NOMO-1 treated with dmso at 0.1 percent for 144 hours (cell line): ENCODE measurements around the gene SKIL.
"Not testable (repeated sequence)": the region's sequence is repeated elsewhere in the genome, so short reads cannot be mapped to it uniquely, and the experiment has no call there.

Experiments used
- DNase-seq: peaks from one replicate; lab custom pipeline; 2025; ENCODE audit not compliant: unreplicated experiment; lab: John Stamatoyannopoulos, UW

SKIL gene, protein sequence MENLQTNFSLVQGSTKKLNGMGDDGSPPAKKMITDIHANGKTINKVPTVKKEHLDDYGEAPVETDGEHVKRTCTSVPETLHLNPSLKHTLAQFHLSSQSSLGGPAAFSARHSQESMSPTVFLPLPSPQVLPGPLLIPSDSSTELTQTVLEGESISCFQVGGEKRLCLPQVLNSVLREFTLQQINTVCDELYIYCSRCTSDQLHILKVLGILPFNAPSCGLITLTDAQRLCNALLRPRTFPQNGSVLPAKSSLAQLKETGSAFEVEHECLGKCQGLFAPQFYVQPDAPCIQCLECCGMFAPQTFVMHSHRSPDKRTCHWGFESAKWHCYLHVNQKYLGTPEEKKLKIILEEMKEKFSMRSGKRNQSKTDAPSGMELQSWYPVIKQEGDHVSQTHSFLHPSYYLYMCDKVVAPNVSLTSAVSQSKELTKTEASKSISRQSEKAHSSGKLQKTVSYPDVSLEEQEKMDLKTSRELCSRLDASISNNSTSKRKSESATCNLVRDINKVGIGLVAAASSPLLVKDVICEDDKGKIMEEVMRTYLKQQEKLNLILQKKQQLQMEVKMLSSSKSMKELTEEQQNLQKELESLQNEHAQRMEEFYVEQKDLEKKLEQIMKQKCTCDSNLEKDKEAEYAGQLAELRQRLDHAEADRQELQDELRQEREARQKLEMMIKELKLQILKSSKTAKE

DNA sequence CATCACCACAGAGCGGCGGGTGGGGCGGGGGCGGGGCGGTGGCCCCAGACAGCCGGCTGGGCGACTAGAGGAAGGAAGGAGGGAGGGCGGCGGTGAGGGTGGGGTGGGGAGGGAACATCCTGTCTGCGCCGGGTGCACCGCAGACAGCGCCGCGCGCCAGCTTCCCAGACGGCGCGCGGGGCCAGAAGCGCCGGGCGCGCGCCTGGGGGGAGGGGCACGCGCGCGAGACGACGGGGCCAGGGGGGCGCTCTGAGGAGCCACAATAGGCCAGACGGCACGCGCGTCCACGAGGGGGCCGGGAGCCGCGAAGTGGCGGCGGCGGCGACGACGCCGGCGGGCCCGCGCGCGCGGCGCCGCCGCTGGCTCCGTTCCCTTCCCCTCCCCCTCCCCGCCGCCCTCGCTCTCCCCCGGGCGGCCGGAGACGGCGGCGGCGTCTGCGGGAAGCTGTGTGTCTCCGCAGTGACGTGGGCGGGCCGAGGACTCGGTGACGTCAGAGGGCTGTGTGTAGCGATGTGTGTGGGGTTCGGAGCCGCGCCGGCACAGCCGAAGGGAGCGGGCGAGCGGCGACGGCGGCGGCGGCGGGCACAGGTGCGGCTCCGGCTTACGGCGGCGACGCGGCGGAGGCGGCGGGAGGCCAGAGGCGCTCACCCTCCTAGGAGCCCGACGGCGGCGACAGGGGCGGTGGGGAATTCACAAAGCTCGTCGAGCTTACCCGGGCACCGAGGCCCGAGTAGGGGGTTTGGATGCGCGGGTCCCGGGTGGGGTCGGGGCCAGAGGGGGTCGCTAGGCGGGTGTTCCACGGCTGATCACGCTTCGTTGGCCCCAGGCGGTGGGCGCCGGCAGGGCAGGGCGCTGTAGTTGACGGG is at the start of gene SKIL:
TSS of gene SKIL (plus strand) at position 540 of the 866 bp plus-strand sequence. CDS start 2,617 bp downstream, outside the sequence.
- DNase-seq = peak; percentile 99

DNA sequence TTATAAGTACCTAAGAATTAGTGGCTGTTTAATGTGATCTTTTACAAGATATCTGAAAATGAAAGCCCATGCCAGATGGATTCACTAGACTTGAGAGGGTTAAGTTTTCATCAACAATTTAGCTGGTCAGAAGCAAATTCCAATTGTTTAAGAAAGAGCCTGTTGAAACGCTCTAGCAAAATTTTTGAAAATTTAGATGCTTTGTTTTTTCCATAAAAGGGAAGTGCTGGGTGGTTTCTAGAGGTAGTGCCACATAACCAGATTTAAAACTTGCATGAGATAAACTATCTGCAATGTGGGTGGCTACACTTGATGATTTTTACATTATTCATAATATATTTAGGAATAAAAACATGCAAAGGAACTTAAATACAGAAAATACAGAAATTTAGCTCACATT is 48.5 kb upstream of the SKIL start:
- no peak for DNase-seq

DNA sequence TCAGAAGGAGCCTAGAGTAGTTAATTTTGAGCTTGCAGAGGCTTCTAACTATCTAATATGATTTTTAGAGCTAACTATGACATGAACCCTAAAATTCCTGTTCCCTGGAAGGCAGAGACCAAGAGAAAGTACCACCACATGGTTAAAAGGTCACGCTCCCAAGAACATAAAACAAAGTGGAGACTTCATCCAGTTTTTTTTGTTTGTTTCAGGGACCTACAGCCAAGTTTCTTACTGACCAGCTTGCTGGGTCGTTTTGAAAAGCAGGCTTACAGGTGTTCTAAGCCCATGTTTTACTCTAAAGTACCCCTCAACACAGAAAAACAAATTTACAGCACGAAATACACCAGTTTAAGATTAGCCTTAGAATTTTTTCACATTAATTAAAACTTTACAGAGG is 39.6 kb upstream of the SKIL start:
- DNase-seq = no peak

DNA sequence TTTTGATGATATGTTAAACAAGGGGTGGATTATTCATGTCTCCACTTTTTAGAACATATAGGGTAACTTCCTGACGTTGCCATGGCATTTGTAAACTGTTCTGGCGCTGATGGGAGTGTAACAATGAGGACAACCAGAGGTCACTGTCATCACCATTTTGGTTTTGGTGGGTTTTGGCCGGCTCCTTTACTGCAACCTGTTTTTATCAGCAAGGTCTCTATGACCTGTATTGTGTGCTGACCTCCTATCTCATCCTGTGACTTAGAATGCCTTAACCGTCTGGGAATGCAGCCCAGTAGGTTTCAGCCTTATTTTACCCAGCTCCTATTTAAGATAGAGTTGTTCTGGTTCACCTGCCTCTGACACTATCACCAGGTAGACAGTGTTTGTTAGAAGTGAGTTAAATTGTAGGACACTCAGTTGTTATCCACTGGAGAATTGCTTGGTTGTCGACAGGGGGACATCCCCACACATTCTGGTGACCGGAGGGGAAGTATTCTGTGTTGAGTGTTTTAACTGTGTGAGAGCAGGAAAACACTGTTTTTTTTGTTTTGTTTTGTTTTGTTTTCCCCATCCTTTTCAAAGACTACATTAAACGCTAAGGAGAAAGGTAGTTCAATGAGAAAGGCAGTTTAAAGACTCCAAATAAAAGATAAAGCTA is 36.9 kb upstream of the SKIL start:
- no peak for DNase-seq

DNA sequence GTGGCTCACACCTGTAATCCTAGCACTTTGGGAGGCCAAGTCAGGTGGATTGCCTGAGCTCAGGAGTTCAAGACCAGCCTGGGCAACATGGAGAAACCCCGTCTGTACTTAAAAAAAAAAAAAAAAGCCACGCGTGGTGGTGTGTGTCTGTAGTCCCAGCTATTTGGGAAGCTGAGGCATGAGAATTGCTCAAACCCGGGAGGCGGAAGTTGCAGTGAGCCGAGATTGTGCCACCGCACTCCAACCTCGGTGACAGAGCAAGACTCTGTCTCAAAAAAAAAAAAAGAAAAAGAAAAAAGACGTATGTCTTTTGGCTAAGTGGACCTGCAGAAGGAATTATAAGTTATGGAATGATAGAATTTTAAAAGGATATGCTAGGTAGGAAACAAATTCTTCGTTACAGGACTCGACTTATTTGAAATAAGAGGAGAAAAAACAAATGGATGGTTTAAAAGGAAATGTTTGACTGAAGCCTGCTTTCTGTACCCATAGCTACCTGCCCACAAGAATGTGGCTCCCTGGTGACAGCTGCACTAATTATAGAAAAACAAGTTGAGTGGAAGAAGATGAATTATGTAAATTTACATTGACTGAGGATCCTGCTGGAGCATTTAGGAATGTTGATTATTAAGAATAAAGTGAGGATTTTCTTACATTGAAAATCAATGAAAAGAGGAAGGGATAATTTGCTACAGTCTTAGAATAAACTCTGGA is 36.0 kb upstream of the SKIL start:
- DNase-seq = no peak

DNA sequence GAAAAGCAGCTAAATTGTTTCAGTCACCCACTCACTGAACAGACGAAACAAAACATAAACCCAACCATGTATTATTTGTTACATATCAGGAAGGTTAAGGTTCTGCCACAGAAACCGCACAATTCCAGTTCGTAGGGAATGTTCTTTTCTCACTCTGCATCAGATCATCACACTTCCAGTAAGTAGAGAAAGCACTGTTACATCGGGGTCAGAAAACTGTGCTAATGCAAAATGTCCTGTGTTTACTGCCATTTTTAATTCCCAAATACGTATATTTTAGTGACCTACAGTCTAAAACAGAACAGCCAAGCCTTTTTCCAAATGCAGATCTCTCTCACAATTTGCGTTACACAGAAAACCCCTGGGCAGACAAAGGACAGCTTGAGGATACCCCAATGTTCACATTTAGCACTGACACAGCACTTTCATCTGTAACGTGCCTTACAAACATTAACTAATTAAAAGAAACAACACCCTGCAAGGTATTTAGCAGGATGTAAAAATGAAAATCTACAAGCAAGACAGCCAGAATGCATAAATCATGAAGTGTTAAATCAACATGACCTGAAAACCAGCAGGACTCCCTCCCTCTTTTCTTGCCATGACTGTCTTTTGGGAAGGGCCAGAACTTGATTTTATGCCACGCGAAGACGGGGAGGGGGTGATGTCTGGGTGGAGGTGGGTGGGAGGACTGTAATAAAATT is 34.8 kb upstream of the SKIL start:
- DNase-seq = no peak

DNA sequence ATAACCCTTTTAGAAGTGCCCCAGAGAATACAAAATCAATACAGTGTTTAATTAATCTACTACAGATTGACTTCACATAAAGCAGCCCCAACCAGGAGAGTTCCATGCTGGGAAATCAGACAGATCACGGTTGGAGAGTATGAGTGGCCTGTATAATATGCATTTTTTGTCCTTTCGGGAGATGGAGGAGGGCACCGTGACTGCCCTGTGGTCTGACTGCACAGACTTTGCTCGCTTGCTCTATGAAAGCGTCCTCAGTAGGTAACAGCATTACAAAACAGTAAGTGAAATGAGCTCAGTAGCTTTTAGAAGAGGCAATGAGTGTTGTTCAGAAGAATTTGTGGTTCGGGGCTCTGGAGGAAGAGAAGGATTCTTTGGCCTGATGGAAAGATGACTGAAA is 34.2 kb upstream of the SKIL start:
- no peak for DNase-seq

DNA sequence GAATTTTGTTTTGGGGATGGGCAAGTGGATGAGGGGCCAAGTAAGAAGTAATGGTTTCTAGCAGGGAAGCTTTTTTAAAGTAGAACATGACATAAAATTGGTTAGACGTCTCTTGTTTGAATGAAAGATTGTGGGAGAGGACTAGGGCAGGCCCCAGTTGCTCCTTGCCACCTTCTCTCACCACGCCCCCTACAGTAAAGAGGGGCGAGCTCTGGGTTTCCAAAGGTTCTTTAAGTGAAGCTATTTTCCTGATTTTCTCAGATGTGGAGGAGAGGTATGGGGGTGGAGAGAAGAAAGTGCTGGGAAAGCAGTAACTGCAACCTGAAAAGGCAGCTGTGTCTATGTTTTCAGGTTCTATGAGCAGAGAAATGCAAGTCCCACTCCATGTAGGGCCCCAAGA is 32.6 kb upstream of the SKIL start:
- no peak for DNase-seq

DNA sequence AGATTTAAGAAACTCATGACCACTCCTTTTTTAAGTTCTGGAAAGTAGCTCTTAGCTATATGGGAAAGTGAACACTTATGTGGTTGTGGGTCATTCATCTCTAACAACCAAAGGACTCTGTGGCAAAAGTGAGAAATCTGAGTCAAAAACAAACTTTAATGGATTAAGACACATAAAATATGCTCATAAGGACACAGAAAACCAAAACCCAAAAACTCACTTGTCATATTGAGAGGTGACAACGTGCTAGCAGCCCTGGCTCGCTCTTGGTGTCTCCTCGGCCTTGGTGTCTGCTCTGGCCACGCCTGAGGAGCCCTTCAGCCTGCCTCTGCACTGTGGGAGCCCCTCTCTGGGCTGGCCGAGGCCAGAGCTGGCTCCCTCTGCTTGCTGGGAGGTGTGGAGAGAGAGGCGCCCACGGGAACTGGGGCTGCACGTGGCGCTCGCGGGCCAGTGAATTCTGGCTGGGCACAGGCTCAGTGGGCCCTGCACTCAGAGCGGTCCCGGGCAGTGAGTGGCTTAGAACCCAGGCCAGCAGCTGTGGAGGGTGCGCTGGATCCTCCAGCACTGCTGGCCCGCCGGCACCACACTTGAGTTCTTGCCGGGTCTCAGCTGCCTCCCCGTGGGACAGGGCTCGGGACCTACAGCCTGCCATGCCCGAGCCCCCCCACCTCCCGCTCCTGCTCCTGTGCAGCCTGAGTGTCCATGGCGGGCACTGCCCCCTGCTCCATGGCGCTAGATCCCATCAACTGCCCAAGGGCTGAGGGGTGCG is 30.3 kb upstream of the SKIL start:
- DNase-seq = no peak

DNA sequence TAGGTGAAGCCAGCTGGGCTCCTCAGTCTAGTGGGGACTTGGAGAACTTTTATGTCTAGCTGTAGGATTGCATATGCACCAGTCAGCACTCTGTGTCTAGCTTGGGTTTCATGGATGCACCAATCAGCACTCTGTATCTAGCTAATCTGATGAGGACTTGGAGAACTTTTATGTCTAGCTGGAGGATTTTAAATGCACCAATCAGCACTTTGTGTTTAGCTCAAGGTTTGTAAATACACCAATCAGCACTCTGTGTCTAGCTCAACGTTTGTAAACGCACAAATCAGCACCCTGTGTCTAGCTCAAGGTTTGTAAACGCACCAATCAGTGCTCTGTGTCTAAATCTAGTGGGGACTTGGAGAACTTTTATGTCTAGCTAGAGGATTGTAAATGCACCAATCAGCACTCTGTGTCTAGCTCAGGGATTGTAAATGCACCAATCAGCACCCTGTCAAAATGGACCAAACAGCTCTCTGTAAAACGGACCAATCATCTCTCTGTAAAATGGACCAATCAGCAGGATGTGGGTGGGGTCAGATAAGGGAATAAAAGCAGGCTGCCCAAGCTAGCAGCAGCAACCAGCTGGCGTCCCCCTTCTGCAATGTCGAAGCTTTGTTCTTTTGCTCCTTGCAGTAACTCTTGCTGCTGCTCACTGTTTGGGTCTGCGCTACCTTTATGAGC is 29.5 kb upstream of the SKIL start:
- not testable (repeated sequence) for DNase-seq

DNA sequence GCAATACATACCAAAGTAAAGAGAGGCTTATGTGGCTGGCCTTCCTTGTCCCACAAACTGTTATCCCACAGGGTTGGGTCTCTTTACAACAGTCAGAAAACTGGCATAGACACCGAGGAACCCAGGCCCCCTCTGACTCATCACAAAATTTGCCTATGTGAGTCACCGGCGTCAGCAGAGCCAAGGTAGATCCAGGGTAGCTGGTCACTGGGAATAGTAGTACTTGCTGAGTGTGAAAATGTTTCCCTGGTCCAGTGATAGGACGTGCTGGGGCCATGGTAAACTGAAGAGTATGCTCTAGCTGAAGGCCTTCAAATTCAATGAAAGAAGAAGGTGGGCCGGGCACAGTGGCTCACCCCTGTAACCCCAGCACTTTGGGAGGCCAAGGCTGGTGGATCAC is 27.1 kb upstream of the SKIL start:
- DNase-seq = no peak

DNA sequence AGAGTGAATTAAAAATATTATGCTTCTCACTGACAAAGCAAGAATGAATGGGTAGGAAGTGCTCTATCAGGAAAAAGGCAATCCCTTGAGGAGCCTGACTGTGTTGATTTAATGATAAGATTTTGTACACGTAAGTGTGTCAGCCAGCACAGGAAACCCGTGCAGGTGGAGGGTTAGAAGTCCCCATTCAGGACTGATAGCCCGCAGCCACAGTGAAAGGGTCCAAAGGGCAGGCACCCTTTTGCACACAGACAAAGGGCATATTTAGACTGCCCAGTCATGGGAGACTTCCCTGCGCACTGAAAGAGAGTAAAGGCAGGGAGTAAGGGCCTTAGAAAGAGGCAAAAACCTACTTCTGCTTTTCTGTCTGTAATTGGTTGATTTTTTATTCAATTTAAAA is 26.4 kb upstream of the SKIL start:
- no peak for DNase-seq

DNA sequence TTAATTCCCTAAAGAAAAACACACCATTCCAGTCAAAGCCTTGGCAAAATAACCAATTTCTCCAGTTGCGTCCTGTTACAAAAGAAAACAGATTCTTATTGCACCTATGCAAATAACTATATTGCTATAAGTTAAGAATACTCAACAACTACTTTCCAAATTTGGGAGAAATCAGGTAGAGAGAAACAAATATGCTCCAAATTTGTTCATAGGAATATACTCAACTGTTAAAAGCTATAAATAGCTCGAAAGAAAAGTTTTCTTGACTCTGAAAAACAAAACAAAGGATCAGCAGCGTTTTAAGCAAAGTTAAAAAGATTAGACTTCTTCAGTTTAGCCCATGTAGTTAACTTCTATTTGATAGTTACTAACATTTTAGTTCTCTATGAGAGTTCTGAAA is 20.1 kb upstream of the SKIL start:
- no peak for DNase-seq

DNA sequence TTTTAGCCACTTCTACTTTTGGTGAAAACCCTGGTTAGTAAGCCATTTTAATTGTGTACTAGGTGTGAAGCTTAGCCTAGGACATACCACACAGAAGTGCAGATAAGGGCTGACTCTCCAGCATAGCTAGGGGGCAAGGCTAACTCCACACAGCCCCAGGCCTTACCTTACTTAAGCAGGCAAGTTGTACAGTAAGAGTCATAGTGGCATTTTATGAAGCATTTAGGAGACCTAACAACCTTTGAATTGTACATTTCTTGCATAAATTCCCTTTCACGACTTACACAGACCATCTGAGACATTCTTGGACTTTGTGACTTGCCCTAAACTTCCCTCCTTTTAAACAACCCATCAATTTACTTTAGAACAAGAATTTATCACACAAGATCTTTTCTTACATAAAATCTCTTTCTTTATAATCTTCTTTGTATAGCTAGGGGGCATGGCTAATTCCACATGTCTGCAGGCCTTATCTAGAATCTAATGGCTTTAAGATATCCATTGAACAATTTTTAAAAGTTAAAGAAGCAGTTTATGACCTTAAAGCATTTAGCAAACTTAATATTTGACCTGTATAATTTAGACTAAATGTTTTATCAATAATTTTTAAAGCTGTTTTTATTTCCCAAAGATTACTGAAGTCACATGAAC is 18.7 kb upstream of the SKIL start:
- DNase-seq = no peak

DNA sequence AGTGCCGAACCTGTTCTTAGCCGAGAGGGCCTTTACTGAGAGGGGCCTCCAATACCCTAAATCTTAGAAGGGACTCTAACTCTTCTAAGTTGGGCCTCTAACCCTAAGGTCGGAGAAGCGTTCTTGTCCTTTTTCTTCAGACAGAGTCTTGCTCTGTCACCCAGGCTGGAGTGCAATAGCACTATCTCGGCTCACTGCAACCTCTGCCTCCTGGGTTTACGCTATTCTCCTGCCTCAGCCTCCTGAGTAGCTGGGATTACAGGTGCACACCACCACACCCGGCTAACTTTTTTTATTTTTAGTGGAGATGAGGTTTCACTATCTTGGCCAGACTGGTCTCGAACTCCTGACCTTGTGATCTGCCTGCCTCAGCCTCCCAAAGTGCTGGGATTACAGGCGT is 15.2 kb upstream of the SKIL start:
- not testable (repeated sequence) for DNase-seq

DNA sequence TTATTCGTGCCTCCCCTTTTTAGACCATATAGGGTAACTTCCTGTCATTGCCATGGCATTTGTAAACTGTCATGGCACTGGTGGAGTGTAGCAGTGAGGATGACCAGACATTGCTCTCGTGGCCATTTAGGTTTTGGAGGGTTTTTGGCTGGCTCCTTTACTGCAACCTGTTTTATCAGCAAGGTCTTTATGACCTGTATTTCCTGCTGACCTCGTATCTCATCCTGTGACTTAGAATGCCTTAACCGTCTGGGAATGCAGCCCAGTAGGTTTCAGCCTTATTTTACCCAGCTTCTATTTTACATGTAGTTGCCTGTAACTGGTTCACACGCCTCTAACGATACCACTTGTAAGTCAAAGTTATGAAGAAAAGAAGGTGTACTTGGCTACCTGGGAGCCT is 13.7 kb upstream of the SKIL start:
- not testable (repeated sequence) for DNase-seq

DNA sequence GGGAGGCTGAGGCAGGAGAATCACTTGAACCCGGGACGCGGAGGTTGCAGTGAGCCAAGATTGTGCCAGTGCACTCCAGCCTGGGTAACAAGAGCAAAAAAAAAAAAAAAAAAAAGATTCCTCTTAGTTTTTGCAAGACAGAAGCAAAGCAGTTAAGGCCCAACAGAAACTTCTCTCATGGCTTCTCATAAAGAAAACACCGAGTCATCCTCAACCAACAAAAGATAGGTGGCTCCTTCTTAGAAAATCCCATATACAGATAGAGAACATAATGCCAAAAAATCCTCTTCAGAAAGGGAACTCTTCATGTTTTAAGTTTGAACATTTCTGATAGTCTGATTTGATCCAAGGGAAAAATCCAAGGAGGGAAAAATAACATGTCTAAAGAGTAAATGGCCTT is 12.5 kb upstream of the SKIL start:
- no peak for DNase-seq
